NCI-H748 treated with DMSO at 0.1 percent for 48 hours (cell line): ENCODE results near the gene ROR2.
"Not testable (repeated sequence)": the region's sequence is repeated elsewhere in the genome, so short reads cannot be mapped to it uniquely, and the experiment has no call there.

Experiments
- DNase-seq: peaks from one replicate; lab custom pipeline; 2025; lab: John Stamatoyannopoulos, UW

Gene ROR2

GRCh38 chr9:91817106-91817492, 132.9 kb downstream of the ROR2 start:
- DNase-seq, result no peak

GRCh38 chr9:91816356-91816755, 133.7 kb downstream of the ROR2 start:
- no peak for DNase-seq

- DNase-seq, result no peak
These were observed 134.1 kb downstream of the ROR2 start for GRCh38 chr9:91815896-91816295.

GRCh38 chr9:91814753-91815152, 135.3 kb downstream of the ROR2 start:
- no peak for DNase-seq

- DNase-seq, result no peak
These were observed 135.8 kb downstream of the ROR2 start for GRCh38 chr9:91814201-91814600.

- no peak for DNase-seq
These were observed 136.7 kb downstream of the ROR2 start for GRCh38 chr9:91813176-91813795.

GRCh38 chr9:91812191-91812590, 137.8 kb downstream of the ROR2 start:
- DNase-seq, result no peak

- DNase-seq, result no peak
These were observed 138.8 kb downstream of the ROR2 start for GRCh38 chr9:91811024-91811909.

- no peak for DNase-seq
These were observed 139.6 kb downstream of the ROR2 start for GRCh38 chr9:91810286-91810905.

- no peak for DNase-seq
These were observed 140.3 kb downstream of the ROR2 start for GRCh38 chr9:91809581-91810285.

GRCh38 chr9:91807643-91808246, 142.3 kb downstream of the ROR2 start:
- DNase-seq, result no peak

- no peak for DNase-seq
These were observed 145.0 kb downstream of the ROR2 start for GRCh38 chr9:91805031-91805430.

- no peak for DNase-seq
These were observed 145.9 kb downstream of the ROR2 start for GRCh38 chr9:91803970-91804752.

- no peak for DNase-seq
These were observed 146.7 kb downstream of the ROR2 start for GRCh38 chr9:91803151-91803940.

GRCh38 chr9:91802391-91802790, 147.6 kb downstream of the ROR2 start:
- DNase-seq, result no peak

- no peak for DNase-seq
These were observed 149.5 kb downstream of the ROR2 start for GRCh38 chr9:91800473-91801030.

- no peak for DNase-seq
These were observed 150.8 kb downstream of the ROR2 start for GRCh38 chr9:91799113-91799744.

GRCh38 chr9:91798273-91799112, 151.5 kb downstream of the ROR2 start:
- DNase-seq, result not testable (repeated sequence)

GRCh38 chr9:91797517-91797916, 152.5 kb downstream of the ROR2 start:
- not testable (repeated sequence) for DNase-seq
